Stimulated activated CD8-positive, alpha-beta memory T cell treated with anti-CD3 and anti-CD28 coated beads, Interleukin-7, amount 100 ng/mL, for 48 hours (primary cell): ENCODE data around the gene TMEM79.
"Not testable (repeated sequence)": the region's sequence is repeated elsewhere in the genome, so short reads cannot be mapped to it uniquely, and the experiment has no call there.

Source experiments
- DNase-seq, 2 donors: peaks; one replicate each; pipeline ENCODE4 v3.0.0-alpha.2; 2020; ENCODE audit warnings: low read depth in 1 of 2; ENCODE audit errors: extremely low read depth in 1 of 2

TMEM79 gene

DNA sequence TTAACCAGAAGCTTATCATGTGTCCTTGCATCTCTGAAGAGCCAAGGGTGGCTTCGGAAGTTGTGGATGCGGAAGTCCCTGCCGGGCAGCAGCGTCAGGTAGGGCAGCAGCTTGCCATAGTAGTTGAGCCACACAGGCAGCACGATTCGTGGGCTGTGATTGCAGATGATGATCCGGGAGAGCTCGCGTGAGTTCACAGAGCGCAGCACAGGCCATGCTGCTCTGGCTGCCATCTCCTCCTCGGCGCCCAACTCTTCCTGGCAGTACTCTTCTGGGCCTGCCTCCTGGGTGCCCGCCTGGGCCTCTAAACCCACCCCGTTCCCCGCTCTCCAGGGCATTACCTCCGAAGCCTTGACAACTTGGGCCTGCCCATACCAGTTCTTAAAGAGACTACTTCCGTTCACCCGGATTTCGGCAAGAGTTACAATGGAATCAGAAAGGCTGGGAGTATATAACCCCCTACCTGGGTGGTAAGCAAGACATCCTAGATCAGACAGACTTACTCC lies 14.8 kb downstream of the TMEM79 start, which contains the start of gene VHLL:
VHLL (minus strand) TSS at position 456 of the 506 bp plus-strand sequence; CDS start at position 338, 118 bp downstream.
- no peak for DNase-seq

DNA sequence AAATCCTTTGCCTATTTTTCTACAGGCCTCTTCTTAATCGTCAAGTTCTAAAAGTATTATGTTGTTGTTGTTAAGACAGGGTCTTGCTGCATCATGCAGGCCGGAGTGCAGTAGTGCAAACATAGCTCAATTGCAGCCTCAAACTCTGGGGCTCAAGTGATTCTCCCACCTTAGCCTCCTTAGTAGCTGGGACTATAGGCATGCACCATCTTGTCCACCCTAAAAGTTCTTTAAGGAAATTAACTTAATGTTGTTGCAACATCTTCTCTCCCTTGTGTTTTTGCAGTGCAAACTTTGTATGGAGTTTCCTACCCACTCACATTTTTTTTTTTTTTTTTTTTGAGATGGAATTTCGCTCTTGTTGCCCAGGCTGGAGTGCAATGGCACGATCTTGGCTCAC lies 19.1 kb downstream of the TMEM79 start:
- no peak for DNase-seq

GRCh38 chr1:156305215-156305614 lies 21.1 kb downstream of the TMEM79 start:
- DNase-seq, result no peak

- no peak for DNase-seq
Measured at GRCh38 chr1:156308078-156308477, 24.0 kb downstream of the TMEM79 start.

DNA sequence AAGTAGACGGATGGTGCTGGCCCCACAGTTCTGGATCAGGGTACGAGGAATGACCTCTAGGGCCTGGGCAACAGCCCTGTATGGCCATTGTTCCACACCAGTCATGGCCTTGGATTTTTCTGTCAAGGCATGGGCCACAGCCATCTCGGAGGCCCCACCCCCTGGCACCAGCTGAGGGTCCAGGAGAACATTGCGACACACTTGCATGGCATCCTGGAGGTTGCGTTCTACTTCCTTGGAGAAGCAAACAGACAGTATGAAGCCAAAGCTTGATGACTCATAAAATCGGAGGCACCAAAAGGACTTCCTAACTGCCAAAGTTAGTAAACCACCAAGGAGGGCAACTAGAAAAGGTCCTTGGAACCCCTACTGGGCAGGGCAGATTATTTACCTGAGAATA lies 26.8 kb downstream of the TMEM79 start:
- DNase-seq, result no peak

DNA sequence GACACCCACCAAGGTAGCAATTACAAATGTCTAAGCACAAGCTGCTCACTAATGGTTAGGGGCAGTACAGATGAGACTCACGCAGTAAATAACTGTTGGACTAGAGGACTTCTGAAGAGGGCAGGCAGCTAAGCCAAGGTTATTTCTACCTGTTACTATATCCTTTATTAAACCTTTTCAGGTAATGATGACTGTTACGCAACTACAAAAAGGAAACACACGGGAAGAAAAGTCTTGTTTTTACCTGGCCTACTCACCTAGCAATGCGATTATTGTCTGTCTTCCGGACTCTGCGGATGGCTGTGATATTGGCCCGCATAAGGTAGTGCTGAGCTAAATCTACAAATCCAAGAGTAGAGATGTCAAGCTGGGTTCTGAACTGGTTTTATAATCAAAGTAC lies 32.8 kb downstream of the TMEM79 start:
- DNase-seq, result no peak

- DNase-seq, result no peak
Measured at GRCh38 chr1:156319664-156320063, 35.5 kb downstream of the TMEM79 start.

DNA sequence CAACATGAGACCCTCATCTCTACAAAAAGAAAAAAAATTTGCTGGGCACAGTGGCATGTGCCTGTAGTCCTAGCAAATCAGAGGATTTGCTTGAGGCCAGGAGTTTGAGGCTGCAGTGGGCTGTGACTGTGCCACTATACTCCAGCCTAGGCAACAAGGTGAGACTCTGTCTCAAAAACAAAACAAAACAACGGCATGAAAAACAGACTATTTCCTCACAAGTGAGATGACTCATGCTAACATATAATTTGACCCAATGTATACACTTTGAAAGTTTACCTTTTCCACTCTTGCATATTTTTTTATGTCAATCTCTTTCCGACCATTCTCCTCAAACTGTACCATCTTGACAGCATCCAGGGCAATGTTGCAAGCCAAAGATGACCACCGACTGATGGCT lies 36.4 kb downstream of the TMEM79 start:
- no peak for DNase-seq

DNA sequence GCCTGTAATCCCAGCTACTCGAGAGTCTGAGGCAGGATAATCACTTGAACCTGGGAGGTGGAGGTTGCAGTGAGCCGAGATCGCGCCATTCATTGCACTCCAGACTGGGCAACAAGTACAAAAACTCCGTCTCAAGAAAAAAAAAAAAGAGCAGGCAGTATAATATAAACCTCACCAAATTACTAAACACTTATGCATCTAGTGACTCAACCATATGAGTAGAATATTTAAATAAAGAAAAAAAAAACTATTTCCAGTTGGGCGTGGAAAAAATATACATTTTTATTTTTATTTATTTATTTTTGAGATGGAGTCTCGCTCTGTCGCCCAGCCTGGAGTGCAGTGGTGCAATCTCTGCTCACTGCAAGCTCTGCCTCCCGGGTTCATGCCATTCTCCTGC lies 39.1 kb downstream of the TMEM79 start:
- not testable (repeated sequence) for DNase-seq

GRCh38 chr1:156336242-156336641 lies 52.1 kb downstream of the TMEM79 start:
- no peak for DNase-seq

DNA sequence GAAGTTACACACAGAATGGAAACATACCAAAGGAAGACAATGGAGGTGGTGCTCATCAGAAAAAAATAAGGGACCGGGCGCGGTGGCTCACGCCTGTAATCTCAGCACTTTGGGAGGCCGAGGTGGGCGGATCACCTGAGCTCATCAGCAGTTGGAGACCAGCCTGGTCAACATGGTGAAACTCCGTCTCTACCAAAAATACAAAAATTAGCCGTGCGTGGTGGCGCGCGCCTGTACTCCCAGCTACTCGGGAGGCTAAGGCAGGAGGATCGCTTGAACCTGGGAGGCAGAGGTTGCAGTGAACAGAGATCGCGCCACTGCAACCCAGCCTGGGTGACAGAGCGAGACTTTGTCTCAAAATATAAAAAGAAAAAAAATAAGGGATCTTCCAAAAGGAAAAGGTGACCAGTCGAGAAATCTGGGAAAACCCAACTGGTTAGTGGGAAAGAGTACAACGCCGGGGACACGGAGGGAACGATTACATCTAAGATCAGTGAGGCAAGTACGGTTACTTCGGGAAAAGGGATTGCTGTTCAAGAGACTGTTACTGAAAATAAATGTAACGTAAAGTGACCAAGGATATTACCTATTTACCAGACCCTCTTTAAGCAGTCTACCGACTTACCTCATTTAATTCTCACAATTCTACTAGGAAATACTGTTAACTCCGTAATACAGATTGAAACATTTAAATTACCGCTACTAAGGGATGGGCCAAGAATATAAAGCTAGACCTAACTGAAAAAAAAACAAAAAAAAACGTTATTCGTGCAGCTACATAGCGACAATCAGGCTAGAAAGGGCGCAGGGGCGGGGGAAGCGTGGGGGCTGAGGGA lies 53.1 kb downstream of the TMEM79 start:
- peak in 1 of 2 donors; percentile 17 for DNase-seq

DNA sequence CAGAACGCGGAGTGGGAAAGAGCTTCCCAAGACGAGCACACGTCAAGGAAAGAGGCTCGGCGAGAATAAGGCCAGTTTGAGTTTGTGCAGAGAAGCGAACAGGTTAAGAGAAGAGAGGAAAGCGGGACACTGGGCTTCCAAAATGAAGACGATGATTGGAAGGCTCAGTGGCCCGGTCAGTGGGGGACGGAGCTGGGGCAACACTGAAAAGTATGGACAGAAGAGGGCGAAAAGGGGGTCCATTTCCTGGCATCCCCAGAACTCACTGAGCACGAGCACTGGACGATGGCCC lies 53.7 kb downstream of the TMEM79 start:
- DNase-seq, result peak in 1 of 2 donors; percentile 1

DNA sequence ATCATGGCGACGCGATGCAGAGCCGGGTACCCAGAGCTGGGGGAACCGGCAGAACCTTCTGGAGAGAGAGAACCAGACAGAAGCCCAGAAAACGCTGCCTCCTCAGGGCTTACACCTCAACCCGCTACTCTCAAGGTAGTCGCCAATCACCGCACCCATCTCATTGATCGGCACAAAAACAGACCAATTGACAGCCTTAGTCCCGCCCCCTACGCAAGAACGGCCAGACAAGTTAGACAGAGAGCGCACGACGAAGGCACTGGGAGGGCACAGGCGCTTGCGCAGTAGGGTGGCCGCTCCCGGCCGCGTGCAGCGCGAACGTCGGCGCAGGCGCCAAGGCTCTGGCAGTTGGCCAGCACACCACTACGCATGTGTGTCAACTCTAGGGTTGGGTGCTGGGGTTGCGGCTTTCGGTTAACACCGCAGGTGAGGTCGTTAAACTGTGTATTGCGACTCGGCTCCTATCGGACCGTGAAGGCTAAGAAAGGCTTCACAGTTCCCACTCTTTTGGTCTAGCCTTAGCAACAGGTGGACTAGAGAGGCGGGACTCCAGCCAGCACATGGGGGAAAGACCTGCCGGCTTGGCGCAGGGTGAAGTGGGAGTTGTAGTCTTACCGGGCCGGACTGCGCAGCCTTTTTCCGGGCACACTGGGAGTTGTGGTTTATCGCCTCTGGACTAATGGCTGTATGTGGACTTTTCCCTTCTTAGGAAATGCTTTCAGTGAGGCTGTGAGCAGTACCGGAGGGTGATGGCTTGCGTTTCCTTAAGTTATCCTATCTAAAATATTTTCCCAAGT lies 54.3 kb downstream of the TMEM79 start, which contains the start of the genes CCT3 and TSACC:
CCT3 (minus strand) TSS at position 113 of the 797 bp plus-strand sequence; CDS start at position 5, 108 bp downstream.
TSACC (plus strand) TSS at position 347 of the 797 bp plus-strand sequence. CDS start 1,232 bp downstream, outside the sequence.
- DNase-seq, result peak; percentile 97 to 100
